SU-DHL-6 (cell line): ENCODE data around the gene GAB4.

ENCODE experiments used
- CTCF ChIP-seq: fragments of 200-600 bp; sonication (generic); IDR thresholded peaks from one replicate; pipeline ENCODE4 v1.5.1; 2017; ENCODE audit warnings: antibody characterized with exemption, mild to moderate bottlenecking, low read length, moderate library complexity; ENCODE audit not compliant: insufficient read depth, poor library complexity, severe bottlenecking
- EZH2phosphoT487 ChIP-seq: fragments of 200-600 bp; sonication (generic), shearing (Covaris generic); conservative IDR thresholded peaks from 2 replicates; pipeline ENCODE4 v1.6.1; 2018; ENCODE audit warnings: mild to moderate bottlenecking, antibody characterized with exemption, low read length, moderate library complexity, mixed read lengths

GRCh38 chr22:16989915-16990314 is 18.1 kb downstream of the GAB4 start:
- no peak for TF ChIP-seq EZH2phosphoT487
- TF ChIP-seq CTCF = no peak
